Putamen (tissue), 1 donor: ENCODE results near the gene MSANTD1.

Experiments
- DNase-seq: peaks from one replicate; pipeline ENCODE4 v3.0.0-alpha.2; 2016; ENCODE audit warnings: low spot score

Gene MSANTD1

DNA sequence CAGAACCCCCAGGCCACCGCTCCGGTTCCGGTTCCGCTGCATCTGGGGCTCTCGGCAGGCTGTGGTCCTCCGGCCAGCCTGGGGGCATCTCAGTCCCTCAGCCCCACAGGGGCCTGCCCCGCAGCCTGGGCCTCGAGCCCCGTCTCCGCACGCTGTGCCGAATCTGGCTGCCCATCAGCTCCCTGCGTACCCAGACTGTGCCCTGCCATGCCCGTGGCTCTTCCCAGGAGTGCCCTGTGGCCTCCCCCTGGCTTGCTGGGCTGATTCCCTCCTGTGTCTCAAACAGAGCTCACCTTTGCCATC is 830 bp upstream of the MSANTD1 start:
- DNase-seq, result no peak

DNA sequence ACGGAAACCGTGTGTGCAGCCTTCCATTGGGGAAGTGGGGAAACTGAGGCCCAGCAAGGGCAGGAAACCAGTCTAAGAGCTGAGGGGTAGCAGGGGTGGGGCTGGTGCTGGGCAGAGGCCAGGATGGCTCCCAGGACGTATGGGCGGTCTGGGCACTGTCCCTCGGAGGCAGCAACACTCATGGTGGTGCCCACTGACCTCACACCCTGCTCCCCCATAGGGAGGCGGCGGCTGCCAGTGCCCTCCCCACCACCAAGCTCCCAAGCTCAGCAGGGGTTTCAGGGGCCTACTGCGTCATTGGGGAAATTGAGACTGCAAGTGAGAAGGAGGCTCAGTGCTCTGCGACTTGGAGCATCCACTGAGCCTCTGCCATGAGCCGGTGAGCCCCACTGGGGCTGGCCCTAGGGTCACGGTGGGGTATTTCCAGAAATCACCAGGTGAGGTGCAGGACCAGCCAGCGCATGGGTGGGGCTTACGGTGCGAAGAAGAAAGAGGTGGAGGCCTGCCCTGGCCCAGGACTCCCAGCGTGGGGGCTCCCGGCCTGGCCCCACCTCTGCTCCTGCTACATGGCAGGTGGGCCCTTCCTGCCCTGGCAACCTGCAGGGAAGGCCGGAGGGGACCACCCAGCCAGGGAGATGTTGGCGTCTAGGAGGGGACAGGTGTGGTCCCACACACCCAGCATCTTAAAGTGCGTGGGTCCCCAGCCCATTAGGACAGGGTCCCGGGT is 915 bp downstream of the MSANTD1 start:
- no peak for DNase-seq

DNA sequence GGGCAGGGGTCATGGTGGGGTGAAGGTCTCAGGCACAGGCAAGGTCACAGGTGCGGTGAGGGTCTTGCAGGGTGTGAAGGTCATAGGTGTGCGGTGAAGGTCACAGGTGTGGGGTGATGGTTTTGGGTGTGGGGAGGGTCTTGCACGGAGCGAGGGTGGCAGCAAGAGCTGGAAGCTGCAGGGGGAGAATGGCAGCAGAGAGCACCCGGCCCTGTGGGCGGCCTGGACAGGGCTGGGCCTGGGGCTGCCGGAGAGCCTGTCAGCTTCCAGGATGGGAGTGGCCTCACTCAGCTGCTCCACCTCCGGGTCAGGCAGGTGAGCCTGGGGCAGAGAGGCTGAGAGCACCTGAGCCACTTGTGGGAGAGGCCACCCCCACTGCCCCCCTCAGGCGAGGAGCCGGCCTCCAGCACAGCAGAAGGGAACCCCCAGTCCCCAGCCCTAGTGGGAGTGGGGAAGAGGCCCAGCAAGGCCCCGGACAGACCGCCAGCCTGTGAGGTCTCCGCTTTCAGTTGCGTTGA is 1.5 kb downstream of the MSANTD1 start:
- no peak for DNase-seq

GRCh38 chr4:3250956-3251690 is 2.2 kb downstream of the MSANTD1 start:
- DNase-seq, result no peak

DNA sequence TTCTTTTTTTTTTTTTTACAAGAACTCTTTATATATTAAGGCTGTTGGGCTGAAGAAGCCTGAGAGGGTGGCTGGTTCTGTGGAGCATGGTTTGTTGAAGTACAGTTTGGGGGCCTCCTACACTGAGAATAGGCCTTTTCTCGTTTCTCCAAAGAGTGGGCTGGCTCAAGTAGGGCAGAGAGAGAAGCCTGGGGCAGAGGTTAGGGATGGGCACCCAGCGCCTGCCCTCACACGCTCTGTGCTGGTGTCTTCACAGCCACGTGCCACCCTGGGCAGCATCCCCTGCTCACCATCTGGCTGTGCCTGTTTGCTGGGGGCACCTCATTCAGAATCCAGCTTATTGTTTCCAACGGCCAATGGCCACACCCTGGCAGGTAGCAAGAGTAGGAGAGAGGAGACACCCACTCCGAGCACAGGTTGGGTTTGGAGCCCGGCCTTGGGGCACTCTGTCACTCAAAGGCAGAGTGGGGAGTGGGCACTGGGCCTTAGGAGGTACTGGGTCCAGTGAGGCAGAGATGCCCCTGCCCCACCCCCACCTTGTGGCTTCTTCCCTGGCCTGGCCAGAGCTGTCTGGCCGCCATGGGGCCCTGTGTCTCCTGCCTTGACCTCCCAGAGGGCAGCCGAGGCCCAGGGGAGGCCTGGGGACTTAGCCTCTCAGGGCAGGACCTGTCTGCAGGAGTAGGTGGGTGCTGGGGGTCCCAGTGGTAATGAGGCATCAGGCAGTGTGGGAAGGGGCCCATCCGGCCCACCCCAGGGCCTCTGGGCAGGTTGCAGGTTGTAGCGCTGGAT is 2.9 kb downstream of the MSANTD1 start:
- DNase-seq, result no peak

- no peak for DNase-seq
These were observed 3.5 kb downstream of the MSANTD1 start for GRCh38 chr4:3252480-3252828.

- no peak for DNase-seq
These were observed 4.1 kb downstream of the MSANTD1 start for GRCh38 chr4:3252831-3253641.

- DNase-seq, result no peak
These were observed 4.8 kb downstream of the MSANTD1 start for GRCh38 chr4:3253808-3254207.

DNA sequence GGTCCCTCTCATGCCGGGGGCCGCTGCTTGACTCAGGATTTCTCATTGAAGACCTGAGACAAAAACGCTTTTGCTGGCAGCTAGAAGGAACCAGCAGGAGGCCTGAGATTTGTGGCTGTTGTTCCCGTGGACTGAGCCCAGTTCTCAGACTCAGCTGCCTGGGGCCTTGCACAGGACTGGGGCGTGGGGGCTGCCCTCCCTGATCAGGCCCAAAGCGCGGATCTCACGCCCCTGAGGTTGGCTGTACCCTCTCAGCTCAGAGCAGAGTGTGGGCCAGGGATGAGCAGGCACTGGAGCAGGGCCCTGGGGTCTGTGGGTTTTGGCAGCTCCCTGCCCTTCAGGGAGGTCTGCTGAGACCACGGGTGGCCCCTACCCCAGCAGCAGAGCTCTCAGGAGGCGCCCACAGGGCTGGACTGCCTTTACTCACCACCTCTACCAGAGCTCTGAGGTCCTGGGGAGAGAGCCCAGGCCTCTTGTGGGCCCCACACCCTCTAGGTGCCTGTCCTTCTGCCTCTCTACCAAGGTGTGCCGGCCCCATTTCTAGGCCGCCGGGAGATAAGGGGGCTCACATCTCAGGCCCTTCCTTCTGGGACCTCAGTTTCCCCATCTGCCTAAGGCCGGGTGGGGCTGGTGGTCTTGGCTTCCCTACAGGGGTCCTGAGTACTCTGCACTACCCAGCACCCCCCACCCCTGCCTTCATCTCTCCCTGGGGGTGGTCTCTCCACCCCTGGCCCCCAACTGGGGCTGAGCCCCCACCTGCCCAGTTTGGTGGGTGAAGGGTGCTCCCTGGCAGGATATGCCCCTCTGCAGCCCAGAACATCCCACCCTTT is 5.6 kb downstream of the MSANTD1 start:
- no peak for DNase-seq

GRCh38 chr4:3255611-3256186 is 6.7 kb downstream of the MSANTD1 start:
- no peak for DNase-seq

DNA sequence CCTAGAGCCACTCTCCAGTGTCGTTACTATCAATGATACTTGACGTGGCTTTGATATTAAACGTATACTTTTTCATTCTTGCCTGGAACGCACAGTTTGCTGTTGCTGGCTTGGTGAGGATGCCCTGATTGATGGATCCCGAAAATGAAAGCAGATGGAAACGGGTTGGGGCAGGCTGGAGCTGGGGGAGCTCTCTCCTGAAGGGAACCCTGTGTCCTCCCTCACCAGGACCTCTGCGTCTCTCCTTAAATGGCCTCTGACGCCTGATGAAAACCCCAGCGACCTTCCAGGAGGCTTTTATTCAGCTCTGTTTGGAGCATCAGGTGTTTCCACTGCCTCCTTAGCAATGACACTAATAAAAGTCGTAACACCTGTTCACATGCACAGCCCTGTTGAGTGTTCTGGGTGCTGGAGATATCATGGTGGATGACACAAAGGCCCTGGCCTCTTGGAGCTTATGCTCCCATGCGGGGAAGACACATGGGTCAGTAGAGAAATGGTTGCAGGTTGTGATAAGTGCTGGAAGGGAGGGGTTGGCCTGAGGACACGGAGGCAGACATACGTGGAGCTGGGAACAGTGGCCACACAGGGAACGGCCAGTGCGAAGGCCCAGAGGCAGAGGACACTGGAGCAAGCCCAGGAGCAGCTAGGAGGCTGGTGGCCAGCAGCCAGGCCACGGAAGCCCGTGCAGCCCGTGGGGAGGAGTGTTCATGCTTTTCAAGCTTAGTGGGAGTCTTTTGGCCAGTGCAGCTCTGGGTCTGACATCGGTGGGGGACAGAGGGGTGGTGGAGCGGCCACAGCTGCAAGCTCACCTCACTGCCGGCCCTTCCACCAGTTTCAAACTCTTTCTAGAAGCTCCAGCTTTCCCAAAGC is 7.5 kb downstream of the MSANTD1 start:
- DNase-seq, result no peak

DNA sequence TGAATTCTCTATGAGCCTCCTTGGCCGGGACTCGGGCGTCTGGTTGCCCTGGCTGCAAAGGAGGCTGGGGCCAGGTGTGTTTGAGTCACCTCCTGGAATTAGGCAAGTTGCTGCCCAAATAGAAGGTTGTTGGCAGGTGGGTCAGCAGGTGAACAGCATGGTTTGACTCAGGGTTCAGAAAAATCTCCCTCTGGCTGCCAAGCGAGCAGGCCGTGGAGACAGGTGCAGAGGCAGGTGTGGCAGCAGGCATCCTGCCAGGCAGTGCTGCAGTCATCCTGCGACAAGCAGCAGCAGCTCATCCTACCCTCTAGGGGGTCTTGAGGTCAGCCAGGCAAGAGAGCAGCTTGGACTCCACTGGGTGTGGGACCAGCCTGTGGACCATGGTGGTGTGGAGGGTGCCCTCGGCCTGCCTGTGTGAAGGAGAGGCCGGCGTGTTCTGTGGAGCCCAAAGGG is 8.2 kb downstream of the MSANTD1 start:
- no peak for DNase-seq

DNA sequence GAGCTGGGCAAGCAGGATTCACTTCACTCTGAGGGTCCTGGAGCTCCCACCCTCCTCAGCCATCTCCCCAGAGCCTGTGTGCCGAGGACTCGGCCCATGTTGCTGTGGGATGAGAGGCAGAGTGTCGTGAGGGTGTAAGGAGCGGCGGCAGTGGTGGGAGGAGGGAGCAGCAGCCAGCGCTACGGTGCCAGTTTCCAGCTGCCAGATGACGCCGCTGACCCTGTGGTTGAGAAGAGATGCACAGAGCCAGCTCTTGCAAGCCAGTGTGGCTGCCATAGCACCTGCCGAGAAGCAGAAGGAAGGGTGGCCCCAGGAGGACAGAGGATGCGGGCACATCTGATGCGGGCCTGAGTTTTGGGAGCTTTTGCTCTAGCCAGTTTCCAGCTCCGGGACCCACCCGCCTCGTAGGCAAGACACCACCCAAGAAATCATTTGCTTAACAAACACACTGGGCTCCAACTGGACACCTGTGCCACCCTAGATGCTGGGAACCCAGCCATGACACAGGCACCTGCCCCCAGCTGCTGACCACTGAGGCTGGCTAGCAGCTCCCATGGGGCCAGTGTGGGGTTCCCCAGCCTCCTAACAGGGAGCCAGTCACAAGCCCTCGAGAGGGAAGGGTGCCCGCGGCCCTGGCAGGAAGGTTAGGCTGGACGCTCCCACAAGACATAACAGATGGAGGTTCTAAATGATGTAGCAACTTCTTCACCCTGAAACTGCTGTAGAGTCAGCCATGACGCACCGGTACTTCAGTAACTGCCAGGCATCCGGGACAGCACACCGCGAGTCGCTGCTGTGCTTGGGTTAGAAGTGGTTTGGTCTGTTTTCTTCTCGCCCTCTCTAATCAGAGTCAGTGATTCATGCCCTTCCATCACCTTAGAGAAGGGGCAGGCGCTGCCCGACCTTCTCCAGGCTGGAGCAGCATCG is 8.9 kb downstream of the MSANTD1 start:
- DNase-seq, result no peak

DNA sequence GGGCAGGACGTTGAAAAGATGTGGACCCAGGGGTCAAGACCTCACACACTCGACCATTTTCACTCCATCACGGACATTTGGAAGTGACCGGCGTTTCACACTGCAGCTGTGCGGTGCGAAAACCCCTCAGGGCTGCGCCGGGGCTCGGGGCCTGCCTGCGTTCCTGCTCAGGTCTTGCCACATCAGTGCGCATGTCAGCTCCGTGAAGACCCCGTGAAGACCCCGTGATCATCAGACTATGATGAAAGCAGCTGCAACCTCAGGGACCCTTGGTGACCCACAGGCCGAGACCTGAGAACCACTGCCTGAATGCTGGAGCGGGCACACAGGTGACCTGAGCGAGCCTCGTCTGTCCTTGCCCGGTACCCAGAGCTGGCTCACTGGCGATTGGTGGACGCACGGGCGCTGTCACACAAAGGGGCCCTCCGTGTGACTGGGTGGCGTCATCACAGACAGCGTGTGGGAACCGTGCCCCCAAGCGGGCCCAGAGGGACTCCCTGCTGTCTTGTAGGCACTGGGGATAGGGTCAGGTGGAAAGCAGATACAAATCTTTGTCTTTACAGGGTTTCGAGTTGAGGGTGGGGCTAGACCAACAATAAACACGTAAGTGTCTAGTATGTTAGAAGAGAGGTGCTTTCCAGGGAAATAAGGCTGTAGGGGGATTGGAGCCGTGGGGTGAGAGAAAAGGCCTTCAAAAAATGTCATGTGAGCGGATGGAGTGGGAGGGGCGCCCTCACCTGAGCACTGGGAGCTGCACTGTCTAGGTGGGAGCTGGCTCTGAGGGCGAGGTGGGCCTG is 12.7 kb downstream of the MSANTD1 start:
- no peak for DNase-seq

DNA sequence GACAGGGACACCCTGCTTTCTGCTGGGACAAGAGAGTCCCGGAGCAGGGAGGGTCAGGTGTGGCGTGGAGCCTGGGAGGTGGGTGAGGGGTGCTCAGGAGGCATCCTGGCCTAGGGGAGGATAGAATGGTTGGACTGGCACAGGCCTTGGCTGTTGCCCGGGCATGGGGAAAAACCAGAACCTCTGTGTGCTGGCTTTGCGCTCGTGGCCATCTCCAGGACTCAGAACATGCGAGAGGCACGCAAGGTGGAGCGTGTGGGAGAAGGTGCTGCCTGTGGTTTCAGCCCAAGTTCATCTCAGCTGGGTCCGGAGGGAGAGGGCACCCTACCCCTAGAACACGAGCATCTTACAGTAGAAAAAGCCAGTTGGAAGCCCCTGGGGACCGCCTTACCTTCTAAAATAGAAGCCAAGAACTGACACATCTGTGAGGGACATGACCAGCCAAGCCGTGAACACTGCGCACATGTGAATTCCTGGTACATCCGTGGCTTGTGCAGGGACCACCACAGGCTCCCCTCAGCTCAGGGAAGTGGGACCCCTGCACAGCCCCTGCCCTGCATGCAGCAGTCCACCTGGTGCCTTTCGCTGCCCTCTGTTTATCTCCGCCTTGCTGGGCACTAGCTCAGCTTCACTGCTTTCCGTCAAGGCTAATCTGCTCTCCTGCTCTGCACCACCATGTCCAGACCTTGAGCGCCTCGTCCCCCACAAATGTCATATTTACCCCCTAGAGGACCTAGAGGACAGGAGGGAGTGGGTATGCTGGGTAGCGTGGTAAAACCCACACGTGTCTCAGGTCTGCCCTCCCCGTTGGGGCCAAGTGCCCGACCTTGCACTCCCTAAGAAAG is 13.5 kb downstream of the MSANTD1 start:
- DNase-seq, result no peak

- no peak for DNase-seq
These were observed 14.3 kb downstream of the MSANTD1 start for GRCh38 chr4:3263053-3263875.
